Right renal cortex interstitium (tissue), 3 donors: ENCODE data around the gene MIEN1. TPM values are rescaled to one million over a fixed set of nuclear protein-coding genes. Genes with fewer than 3 reads are reported as not detected.
"Not testable (repeated sequence)": the region's sequence is repeated elsewhere in the genome, so short reads cannot be mapped to it uniquely, and the experiment has no call there.

Experiments
- DNase-seq, 3 donors: peaks; one replicate each; pipeline ENCODE4 v3.0.0-alpha.2; 2013; ENCODE audit warnings: low read depth in 3 of 3, low spot score in 2 of 3
- polyA plus RNA-seq, 3 donors: library from polyadenylated mRNA; unstranded; fragments of 120-200 nt; gene quantifications; one replicate each; pipeline ENCODE4 v1.2.1, GENCODE V29; 2013; ENCODE audit not compliant: insufficient read length in 3 of 3

Gene MIEN1
- polyA plus RNA-seq, 3 donors, result 31.7 to 37.5 (median 36.1) TPM

GRCh38 chr17:39756380-39757079 is 26.2 kb upstream of the MIEN1 start:
- DNase-seq, result no peak

GRCh38 chr17:39755554-39756379 is 25.4 kb upstream of the MIEN1 start:
- DNase-seq, result no peak

- no peak for DNase-seq
Observed at GRCh38 chr17:39754958-39755553, 24.7 kb upstream of the MIEN1 start.

- DNase-seq, result no peak
Observed at GRCh38 chr17:39754161-39754957, 24.0 kb upstream of the MIEN1 start.

- DNase-seq, result no peak
Observed at GRCh38 chr17:39753514-39754160, 23.3 kb upstream of the MIEN1 start.

GRCh38 chr17:39752241-39752881 is 22.0 kb upstream of the MIEN1 start:
- no peak for DNase-seq

- no peak for DNase-seq
Observed at GRCh38 chr17:39751637-39752036, 21.3 kb upstream of the MIEN1 start.

- DNase-seq, result no peak
Observed at GRCh38 chr17:39751016-39751543, 20.7 kb upstream of the MIEN1 start.

GRCh38 chr17:39750131-39751015 is 20.0 kb upstream of the MIEN1 start:
- no peak for DNase-seq

GRCh38 chr17:39748444-39749034 is 18.2 kb upstream of the MIEN1 start:
- not testable (repeated sequence) for DNase-seq

- no peak for DNase-seq
Observed at GRCh38 chr17:39747745-39748144, 17.4 kb upstream of the MIEN1 start.

GRCh38 chr17:39746145-39746461 is 15.8 kb upstream of the MIEN1 start:
- no peak for DNase-seq

GRCh38 chr17:39745335-39746144 is 15.2 kb upstream of the MIEN1 start:
- DNase-seq, result no peak

- no peak for DNase-seq
Observed at GRCh38 chr17:39744836-39745215, 14.5 kb upstream of the MIEN1 start.

- no peak for DNase-seq
Observed at GRCh38 chr17:39744075-39744835, 13.9 kb upstream of the MIEN1 start.

GRCh38 chr17:39742856-39743436 is 12.6 kb upstream of the MIEN1 start:
- DNase-seq, result no peak
